Ascending aorta (tissue), 2 donors: ENCODE results near the gene CEACAM3. TPM values are rescaled to one million over a fixed set of nuclear protein-coding genes. Genes with fewer than 3 reads are reported as not detected.
"Not testable (repeated sequence)": the region's sequence is repeated elsewhere in the genome, so short reads cannot be mapped to it uniquely, and the experiment has no call there.

Experiments
- DNase-seq, 2 donors: peaks; one replicate each; pipeline ENCODE4 v3.0.0-alpha.2; 2019; ENCODE audit warnings: low spot score in 2 of 2
- H3K27ac ChIP-seq, 2 donors: fragments of 200-600 bp; sonication (generic); one replicate each; pipeline ENCODE4 v1.5.1; 2016 to 2017; ENCODE audit warnings: mild to moderate bottlenecking in 1 of 2
- H3K27me3 ChIP-seq: fragments of 200-600 bp; sonication (generic); one replicate; pipeline ENCODE4 v1.5.1; 2017
- H3K36me3 ChIP-seq, 2 donors: fragments of 200-600 bp; sonication (generic); one replicate each; pipeline ENCODE4 v1.5.1; 2016
- H3K4me1 ChIP-seq, 2 donors: fragments of 200-600 bp; sonication (generic); one replicate each; pipeline ENCODE4 v1.5.1; 2016 to 2017; ENCODE audit warnings: mild to moderate bottlenecking in 1 of 2
- H3K4me3 ChIP-seq, 2 donors: fragments of 200-600 bp; sonication (generic); one replicate each; pipeline ENCODE4 v1.5.1; 2016 to 2017; ENCODE audit warnings: mild to moderate bottlenecking in 1 of 2
- H3K9me3 ChIP-seq, 2 donors: fragments of 200-600 bp; sonication (generic); one replicate each; pipeline ENCODE4 v1.5.1; 2016
- intact Hi-C: fragments of 100-400 bp; cut with DNase I; formaldehyde crosslinking; loops from one replicate; pipeline ENCODE4 v1.15.1; 2023
- total RNA-seq: library from RNA; depleted of rRNA; stranded (reverse); fragments of >200 nt; gene quantifications from one replicate; pipeline ENCODE4 v1.1.0, GENCODE V29; 2016
- TF ChIP-seq, protein P1 (sequence below), 3 experiments: fragments of 200-600 bp in 2 of 3; fragments of 450-650 bp in 1 of 3; sonication (generic) in 2 of 3; IDR thresholded peaks; one replicate each; pipeline ENCODE4 v1.5.1; 2016 to 2019; ENCODE audit warnings: antibody characterized with exemption in 3 of 3, mild to moderate bottlenecking in 1 of 3, moderate library complexity in 1 of 3

Gene CEACAM3
- total RNA-seq, 1 donor from 2014 or later, result not detected

DNA sequence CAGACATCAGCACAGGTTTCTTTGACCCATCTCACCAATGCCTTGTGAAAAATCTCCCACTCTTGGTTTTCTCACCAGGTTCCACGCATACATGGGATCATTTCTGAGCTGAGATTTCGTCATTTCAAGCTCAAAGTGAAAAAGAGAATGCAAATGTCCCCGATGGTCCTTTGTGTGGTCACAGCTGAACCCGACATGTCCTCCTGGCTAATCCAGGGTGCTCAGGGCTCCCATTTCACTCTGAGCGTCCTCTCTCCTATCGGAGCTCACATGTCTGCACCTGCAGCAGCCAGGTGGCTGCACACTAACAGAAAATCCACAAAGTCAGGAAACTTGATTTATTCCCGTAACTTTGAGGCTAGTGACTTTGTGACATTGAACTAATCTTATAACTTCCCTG is 9.3 kb upstream of the CEACAM3 start:
- no peaks in the 10 kb centered on the region for H3K36me3 ChIP-seq
- H3K27ac ChIP-seq, result no peak overlapping the region
- TF ChIP-seq, protein P1, sequence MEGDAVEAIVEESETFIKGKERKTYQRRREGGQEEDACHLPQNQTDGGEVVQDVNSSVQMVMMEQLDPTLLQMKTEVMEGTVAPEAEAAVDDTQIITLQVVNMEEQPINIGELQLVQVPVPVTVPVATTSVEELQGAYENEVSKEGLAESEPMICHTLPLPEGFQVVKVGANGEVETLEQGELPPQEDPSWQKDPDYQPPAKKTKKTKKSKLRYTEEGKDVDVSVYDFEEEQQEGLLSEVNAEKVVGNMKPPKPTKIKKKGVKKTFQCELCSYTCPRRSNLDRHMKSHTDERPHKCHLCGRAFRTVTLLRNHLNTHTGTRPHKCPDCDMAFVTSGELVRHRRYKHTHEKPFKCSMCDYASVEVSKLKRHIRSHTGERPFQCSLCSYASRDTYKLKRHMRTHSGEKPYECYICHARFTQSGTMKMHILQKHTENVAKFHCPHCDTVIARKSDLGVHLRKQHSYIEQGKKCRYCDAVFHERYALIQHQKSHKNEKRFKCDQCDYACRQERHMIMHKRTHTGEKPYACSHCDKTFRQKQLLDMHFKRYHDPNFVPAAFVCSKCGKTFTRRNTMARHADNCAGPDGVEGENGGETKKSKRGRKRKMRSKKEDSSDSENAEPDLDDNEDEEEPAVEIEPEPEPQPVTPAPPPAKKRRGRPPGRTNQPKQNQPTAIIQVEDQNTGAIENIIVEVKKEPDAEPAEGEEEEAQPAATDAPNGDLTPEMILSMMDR (IDR thresholded peaks at IDR 0.05), result no peak
- no peaks in the 10 kb centered on the region for H3K9me3 ChIP-seq
- no peaks in the 10 kb centered on the region for H3K4me1 ChIP-seq
- H3K4me3 ChIP-seq, result no peak overlapping the region
- no peaks in the 10 kb centered on the region for H3K27me3 ChIP-seq
- DNase-seq, result no peak
- intact Hi-C loops, result no loop called here

DNA sequence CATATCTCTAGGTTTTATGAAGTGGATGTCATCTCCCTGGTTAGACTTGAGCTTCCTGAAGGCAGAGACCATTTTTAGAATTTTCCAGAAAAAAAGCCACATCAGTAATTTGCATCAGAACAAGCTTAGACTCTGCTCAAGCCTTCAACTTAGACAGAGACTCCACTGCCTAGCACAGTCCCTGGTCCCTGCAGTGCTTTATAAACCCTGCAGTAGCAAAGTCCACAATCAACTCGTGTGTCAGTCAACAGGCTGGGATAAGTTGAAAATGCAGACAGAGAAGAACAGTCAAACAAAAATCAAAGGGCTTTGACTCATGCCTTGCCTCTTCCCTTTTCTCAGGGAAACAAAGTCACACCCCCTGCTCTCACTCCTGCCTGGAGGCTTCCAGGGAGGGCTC is 7.9 kb upstream of the CEACAM3 start:
- H3K27ac ChIP-seq, H3K4me1 ChIP-seq, H3K9me3 ChIP-seq, H3K36me3 ChIP-seq, H3K27me3 ChIP-seq, H3K4me3 ChIP-seq, intact Hi-C loops, DNase-seq: not testable (repeated sequence)

DNA sequence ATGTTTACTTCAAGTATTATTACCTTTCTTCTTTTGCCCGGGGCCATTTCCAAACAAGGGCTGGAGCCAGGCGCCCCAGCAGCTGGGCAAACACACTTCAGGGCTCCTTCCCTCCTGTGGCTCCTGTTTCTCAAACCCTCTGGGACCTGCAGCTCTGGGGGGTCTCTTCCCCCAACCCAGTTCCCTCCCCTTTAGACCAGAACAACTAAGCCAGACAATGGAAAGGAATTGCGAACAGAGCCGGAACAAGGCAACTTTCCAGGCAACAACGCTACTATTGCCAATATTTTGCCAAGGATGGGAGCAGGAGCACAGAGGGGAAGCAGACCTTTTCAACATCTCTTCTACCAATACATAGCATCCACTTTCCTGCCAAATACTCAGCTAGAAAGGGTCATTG is 7.3 kb upstream of the CEACAM3 start:
- DNase-seq, H3K36me3 ChIP-seq, H3K4me3 ChIP-seq, H3K27ac ChIP-seq, H3K4me1 ChIP-seq, H3K9me3 ChIP-seq, intact Hi-C loops, H3K27me3 ChIP-seq: not testable (repeated sequence)

DNA sequence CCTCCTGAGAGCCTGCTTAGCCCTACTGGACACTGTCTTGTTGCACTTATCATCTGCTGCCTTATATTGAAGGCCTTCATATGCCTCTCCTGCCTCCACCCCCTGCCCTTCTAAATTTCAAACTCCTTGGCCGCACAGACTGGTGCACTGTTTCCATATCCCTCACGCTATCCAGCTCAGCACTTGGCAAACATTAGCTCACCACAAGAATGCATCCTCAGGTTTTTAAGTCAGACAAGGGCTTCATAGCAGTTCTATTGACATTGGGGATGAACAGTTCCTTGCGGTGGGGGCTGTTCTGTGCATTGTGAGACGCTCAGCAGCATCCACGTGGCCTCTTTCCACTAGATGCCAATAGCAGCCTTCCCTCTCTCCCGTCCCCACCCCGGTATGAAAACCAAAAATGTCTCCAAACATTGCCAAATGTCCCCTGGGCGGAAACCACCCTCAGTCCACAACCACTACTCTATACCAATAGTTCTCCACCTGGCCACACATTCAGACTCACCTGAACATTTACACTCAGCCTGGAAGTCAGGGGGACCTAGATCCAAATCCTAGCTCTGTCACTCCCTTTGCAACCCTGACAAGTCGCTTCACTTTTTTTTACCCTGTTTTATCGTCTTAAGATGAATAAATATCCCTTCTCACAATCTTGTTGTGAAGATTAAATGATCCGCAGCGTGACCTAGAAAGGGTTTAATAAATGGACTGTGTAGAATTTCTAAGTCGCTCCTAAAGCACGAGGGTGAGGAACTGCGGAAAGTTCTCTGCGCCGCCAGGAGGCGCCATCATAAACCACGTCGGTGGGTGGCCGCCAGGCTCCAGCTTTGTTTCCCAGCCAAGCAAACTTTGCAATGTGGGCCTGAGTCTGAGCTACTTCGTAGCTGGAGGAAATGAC is 3.6 kb upstream of the CEACAM3 start:
- Histone ChIP-seq H3K36me3 (no peaks in the 10 kb centered on the region), H3K4me1 (no peaks in the 10 kb centered on the region), H3K9me3 (no peaks in the 10 kb centered on the region), H3K27me3 (no peaks in the 10 kb centered on the region), H3K27ac (no peak overlapping the region), H3K4me3 (no peak overlapping the region)
- intact Hi-C loops, result no loop called here
- TF ChIP-seq, protein P1 (IDR thresholded peaks at IDR 0.05), result peak in 2 of 3 experiments; percentile 7 to 40
- DNase-seq, result no peak

DNA sequence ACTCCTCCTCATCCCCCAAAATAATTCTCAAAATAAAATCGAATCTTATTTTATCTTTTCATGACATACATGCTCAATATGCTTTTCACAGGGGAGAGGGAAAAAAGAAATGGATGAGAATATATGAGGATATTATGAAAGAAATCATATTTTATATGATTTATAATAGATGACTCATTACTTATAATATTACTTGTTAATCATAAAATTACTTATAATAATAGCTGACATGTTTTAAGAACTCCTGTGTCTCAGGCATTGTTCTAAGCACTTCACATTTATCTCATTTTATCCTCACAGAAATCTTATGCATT is 3.0 kb upstream of the CEACAM3 start:
- Histone ChIP-seq H3K9me3 (no peaks in the 10 kb centered on the region), H3K27me3 (no peaks in the 10 kb centered on the region), H3K27ac (no peak overlapping the region), H3K36me3 (no peaks in the 10 kb centered on the region), H3K4me1 (no peaks in the 10 kb centered on the region), H3K4me3 (no peak overlapping the region)
- intact Hi-C loops, result no loop called here
- TF ChIP-seq, protein P1 (IDR thresholded peaks at IDR 0.05), result no peak
- DNase-seq, result no peak

DNA sequence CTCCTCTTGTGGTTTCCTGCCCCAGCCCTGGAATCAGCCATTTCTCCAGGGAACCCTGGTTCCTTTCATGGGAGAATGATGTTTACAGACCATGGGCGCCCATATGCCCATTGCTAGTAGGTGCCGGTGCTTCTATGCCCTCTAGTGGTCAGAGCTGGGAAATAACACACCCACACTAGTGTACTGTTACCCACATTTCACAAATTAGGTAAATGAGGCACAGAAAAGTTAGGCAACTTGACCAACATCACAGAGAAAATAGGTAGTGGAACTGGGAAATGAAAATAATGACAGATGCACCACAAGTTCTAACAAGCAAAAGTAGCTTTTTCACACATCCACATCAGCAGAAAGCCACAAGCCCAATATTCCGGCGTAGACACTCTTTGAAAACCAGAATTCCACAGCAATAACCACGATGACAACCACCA is 1.3 kb upstream of the CEACAM3 start:
- no peak for DNase-seq
- H3K36me3 ChIP-seq, result no peaks in the 10 kb centered on the region
- TF ChIP-seq, protein P1 (IDR thresholded peaks at IDR 0.05), result peak; percentile 14 to 66 (median 60)

More for the DNA sequence above, 1.3 kb upstream of the CEACAM3 start:
- H3K27ac ChIP-seq, result no peak overlapping the region
- no peak overlapping the region for H3K4me3 ChIP-seq
- no peaks in the 10 kb centered on the region for H3K27me3 ChIP-seq
- H3K9me3 ChIP-seq, result no peaks in the 10 kb centered on the region
- no peaks in the 10 kb centered on the region for H3K4me1 ChIP-seq
- intact Hi-C loops, result no loop called here
